ENCODE measurements around the gene KCNC4.

The KCNC4 gene

DNA sequence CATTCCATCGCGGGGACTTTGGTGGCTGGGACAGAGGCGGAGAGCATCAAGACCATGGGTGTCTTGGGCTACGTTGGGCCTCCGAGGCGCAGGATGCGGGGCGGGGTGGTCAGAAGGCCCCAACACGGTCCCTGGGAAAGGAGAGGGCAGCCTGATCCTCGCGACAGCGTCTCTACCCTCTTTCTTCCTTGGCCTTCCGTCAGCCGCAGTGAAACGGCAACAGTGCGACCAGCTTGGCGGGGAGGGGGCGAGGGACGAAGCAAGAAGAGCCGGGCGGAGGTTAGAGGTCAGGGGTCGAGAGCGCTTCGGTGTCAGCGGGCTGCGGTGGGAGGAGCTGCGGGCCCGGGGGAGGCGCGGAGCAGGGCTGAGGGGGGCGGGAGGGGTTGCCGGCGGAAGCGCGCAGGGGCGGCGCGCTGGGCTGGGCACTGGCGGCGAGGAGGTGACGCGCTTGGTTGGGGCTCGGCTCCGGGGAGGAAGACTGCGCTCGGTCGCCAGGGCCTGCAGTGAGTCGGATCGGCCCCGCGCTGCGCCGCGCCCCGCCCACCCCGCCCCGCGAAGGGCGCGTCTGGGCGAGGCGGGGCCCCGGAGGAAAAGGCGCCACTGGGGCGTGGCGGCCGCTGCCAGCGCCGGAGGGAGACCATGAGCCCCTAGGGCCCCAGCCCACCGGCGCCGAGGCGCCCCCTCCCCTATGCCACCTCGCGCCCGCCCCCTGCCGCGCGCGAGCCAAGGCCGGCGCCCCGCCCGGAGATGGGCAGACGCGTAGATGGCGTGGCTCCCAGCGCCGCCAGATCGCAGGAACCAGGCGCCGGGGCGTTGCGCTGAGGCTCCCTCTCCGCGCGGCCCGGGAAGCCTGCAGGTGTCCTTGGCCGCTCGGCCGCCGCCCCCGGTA lies at the start of gene KCNC4:
Gene KCNC4 (plus strand): TSS at position 600 of the 889 bp plus-strand sequence. CDS start 1,186 bp downstream, outside the sequence.
- TF ChIP-seq, protein P1, sequence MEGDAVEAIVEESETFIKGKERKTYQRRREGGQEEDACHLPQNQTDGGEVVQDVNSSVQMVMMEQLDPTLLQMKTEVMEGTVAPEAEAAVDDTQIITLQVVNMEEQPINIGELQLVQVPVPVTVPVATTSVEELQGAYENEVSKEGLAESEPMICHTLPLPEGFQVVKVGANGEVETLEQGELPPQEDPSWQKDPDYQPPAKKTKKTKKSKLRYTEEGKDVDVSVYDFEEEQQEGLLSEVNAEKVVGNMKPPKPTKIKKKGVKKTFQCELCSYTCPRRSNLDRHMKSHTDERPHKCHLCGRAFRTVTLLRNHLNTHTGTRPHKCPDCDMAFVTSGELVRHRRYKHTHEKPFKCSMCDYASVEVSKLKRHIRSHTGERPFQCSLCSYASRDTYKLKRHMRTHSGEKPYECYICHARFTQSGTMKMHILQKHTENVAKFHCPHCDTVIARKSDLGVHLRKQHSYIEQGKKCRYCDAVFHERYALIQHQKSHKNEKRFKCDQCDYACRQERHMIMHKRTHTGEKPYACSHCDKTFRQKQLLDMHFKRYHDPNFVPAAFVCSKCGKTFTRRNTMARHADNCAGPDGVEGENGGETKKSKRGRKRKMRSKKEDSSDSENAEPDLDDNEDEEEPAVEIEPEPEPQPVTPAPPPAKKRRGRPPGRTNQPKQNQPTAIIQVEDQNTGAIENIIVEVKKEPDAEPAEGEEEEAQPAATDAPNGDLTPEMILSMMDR (IDR thresholded peaks at IDR 0.05; ENCODE audit: insufficient read depth, low read depth, low read length, missing control alignments), result no peak
- peak; percentile 94 for DNase-seq (ENCODE audit: low read depth)

DNA sequence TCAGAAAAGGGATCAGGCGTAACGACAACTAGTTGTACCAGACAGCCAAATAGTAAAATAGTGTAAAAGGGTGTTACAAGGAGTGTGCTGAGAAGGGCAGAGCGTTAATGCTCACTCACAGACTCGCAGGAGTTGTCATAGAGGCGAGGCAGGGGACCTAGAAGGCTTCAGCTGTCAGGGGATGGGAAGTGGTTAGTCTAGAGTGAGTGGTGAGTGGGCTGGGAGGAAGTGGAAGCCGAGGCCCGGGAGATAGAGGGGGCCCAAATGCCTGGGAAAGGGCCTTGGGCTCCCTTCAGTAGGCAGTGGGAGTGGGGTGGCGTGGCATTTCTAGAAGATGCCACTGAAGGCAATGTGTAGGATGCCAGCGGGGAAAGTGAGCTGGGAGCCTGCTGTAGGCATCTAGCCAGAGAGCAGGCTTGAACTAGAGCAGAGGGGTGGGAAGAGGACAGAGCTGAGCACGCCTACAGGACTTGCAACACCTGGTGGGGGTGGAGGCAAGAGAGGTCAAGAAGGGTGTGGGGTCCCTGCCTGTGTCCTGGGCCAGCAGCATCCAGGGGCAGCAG lies 49.5 kb upstream of the KCNC4 start:
- no peak for DNase-seq (ENCODE audit: low read depth)
- TF ChIP-seq, protein P1 (IDR thresholded peaks at IDR 0.05; ENCODE audit: insufficient read depth, low read depth, low read length, missing control alignments), result no peak

More for the DNA sequence above, at the start of gene KCNC4:
- H3K4me3 ChIP-seq (ENCODE audit: low read depth, low read length), result peak within 1 kb of the TSS; percentile 67

DNA sequence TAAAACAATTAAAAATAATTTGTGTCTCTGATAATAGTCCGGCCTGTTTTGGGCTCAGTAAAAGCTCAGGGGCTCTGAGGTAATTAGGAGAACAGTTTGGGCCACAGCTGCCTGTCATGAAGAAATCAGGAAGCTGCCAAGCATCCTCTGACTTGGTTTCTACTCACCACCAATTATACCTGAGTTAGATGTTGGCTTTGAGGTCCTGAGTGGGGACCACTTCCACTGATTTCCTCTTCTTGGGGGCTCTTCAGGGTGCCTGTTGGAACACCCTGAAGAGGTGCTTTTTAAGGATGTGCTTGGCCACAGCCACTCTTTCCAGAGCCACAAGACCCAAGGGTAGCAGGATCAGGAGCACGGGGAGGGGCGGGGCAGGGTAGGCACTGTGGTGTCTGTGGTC lies 48.9 kb upstream of the KCNC4 start:
- no peak overlapping the region for H3K4me3 ChIP-seq (ENCODE audit: low read depth, low read length)
- DNase-seq (ENCODE audit: low read depth), result no peak
- TF ChIP-seq, protein P1 (IDR thresholded peaks at IDR 0.05; ENCODE audit: insufficient read depth, low read depth, low read length, missing control alignments), result no peak

More for the DNA sequence above, 49.5 kb upstream of the KCNC4 start:
- no peak overlapping the region for H3K4me3 ChIP-seq (ENCODE audit: low read depth, low read length)

DNA sequence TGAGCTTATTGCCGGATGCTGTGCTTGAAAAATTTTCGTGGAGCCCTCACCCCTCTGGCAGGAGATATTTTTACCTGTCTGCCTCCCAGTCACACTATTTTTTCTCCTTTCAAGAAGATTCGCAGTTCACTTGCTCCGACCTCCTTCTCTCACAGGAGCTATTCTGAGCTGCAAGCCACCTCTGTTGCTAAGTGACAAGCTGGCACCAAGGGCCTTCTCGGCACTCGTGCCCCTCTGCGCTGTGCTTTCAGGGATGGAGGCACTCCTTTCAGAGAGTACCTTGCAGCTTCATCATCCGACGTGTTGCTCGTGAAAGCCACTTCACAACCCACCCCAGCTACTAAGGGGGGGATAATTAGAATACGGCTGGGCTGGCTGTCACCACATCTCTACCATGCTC lies 48.3 kb upstream of the KCNC4 start:
- TF ChIP-seq, protein P1 (IDR thresholded peaks at IDR 0.05; ENCODE audit: insufficient read depth, low read depth, low read length, missing control alignments), result no peak
- H3K4me3 ChIP-seq (ENCODE audit: low read depth, low read length), result no peak overlapping the region
- DNase-seq (ENCODE audit: low read depth), result no peak

DNA sequence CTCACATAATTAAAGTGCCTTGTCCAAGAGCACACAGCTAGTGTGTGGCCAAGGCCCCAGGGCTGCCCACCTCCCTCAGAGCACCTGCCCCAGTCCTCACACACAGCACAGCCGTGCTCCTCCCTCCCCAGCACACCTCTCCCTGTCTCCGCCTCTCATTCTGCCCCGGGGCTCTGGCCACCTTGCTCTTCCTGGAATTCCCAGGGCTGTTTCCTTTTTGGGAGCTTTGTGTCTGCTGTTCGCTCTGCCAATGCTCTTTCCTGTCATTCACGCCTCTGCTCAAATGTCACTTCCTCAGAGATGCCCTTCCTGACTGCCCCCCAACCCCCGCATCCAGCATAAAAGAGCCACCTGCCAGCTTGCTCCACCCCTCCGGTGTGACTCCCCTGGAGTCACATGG lies 46.5 kb upstream of the KCNC4 start:
- TF ChIP-seq, protein P1 (IDR thresholded peaks at IDR 0.05; ENCODE audit: insufficient read depth, low read depth, low read length, missing control alignments), result no peak
- no peak overlapping the region for H3K4me3 ChIP-seq (ENCODE audit: low read depth, low read length)
- DNase-seq (ENCODE audit: low read depth), result no peak

DNA sequence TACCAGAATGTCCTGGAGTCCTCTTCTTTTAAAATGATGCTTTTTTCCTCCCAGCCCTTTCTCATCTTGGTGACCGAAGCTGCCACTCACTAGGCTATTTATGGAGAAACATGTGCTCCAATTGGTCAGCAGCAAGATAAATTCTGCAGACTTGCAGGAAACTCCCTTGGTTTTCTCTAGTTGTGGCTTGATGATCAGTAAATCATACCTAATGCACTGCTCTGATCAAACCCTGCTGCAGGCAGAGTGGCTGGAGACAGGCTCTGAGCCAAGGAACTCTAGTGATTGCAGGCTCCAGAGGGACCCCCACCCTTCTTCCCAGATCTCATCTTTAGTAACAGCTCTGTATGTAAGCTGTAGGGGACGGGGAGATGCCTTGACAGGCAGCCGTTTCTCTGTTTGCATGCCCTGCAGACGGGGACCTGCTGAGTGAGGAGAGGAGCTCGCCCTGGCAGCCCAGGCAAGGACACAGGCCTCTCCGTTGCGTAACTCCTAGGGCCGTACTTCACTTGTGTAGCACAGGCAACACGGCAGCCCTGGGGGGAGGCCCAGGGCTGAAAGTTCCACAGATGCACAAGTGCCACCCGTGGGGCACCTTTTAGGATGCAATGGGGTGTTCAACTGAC lies 45.3 kb upstream of the KCNC4 start:
- no peak for DNase-seq (ENCODE audit: low read depth)
- no peak overlapping the region for H3K4me3 ChIP-seq (ENCODE audit: low read depth, low read length)
- TF ChIP-seq, protein P1 (IDR thresholded peaks at IDR 0.05; ENCODE audit: insufficient read depth, low read depth, low read length, missing control alignments), result no peak
